ENCODE data around the gene SRD5A1. TPM values are rescaled to one million over a fixed set of nuclear protein-coding genes. Genes with fewer than 3 reads are reported as not detected.

SRD5A1 gene
- total and polyA plus RNA-seq, 4 donors = 2.5 to 7.7 (median 4.7) TPM

DNA sequence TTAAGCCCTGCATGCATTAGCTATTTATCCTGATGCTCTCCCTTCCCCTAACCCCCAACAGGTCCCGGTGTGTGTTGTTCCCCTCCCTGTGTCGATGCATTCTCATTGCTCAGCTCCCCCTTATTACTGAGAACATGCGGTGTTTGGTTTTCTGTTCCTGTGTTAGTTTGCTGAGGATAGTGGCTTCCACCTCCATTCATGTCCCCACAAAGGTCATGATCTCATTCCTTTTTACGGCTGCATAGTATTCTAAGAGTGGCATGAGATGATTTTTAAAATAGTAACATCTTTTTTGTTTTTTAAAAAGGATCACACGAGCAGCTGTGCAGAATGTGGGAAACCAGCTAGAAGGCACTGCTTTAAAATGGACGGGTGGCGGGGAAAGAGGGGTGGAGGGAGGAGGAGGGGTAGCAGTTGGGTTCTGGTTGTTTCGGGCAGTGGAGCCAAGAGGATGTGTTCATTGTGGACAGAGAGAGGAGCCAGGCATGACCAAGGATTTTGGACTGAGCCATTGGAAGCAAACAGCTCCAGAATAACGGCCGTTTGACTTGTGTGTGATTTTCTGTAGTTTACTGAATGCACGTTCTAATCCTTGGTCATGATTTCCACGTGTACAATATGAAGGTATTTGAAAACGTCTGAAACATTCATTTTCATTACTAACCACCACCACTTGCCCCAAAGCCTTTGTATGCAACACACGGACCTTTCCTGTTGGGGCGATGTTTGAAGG lies 78.3 kb downstream of the SRD5A1 start:
- ATAC-seq (ENCODE audit: low FRiP score) = no peak
- intact Hi-C loops (cut with DNase I) = loop anchor here (2.0 to 10.0 kb wide), 4 partner anchors 79 to 1287 kb away; partner anchors contain the start of genes NSUN2 (in 2 of the 2), SRD5A1 (in 2 of the 2), ICE1 (in 1 of the 2) and MED10 (in 1 of the 2)
- Histone ChIP-seq H3K27ac (ENCODE audit: low read depth in 1 of 2, low read length in 2 of 2) (peak overlapping the region; percentile 51 to 81), H3K27me3 (ENCODE audit: control insufficient read depth in 1 of 2, insufficient read depth in 2 of 2, low read length in 1 of 2) (no peaks in the 10 kb centered on the region), H3K9me3 (ENCODE audit: control insufficient read depth, low read length) (no peaks in the 10 kb centered on the region), H3K36me3 (ENCODE audit: control insufficient read depth in 1 of 2, insufficient read depth in 2 of 2, low read length in 1 of 2) (no peaks in the 10 kb centered on the region), H3K4me3 (ENCODE audit: low read length in 2 of 2) (peak overlapping the region; percentile 56 to 62), H3K4me1 (ENCODE audit: control insufficient read depth in 1 of 2, insufficient read depth in 2 of 2, low read length in 2 of 2) (no peaks in the 10 kb centered on the region)
- 29 to 31% methylated on average over 15 of the region's 15 CpGs for WGBS, 2 donors
- no peak for DNase-seq

DNA sequence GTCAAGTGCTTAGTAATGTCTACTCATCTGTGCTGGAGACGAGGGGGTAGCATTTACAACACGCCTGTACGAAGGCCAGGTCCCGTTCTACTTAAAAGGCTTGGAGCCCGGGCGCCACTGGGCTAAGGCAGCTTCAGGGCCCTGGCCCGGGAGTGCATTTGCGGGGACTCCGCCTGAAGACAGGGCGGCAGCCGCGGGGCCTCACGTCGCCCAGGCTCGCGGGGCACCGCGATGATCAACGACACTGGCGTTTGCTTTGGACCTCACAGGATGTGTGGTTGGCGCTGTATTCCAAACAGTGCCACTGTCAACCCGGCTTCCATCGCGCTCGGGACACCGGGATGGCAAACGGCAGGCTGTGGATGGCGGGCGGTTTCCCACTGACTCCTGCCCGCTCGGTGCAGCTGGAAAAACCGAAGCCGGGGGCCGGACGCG lies 78.9 kb downstream of the SRD5A1 start:
- ATAC-seq (ENCODE audit: low FRiP score) (peak; percentile 48), DNase-seq (peak; percentile 70 to 86)
- Histone ChIP-seq H3K9me3 (ENCODE audit: control insufficient read depth, low read length) (no peaks in the 10 kb centered on the region), H3K27me3 (ENCODE audit: control insufficient read depth in 1 of 2, insufficient read depth in 2 of 2, low read length in 1 of 2) (no peaks in the 10 kb centered on the region), H3K27ac (ENCODE audit: low read depth in 1 of 2, low read length in 2 of 2) (peak overlapping the region; percentile 51 to 81), H3K4me1 (ENCODE audit: control insufficient read depth in 1 of 2, insufficient read depth in 2 of 2, low read length in 2 of 2) (peaks cover under 1 to 3% of the 10 kb centered on the region in 2 donors), H3K4me3 (ENCODE audit: low read length in 2 of 2) (peak overlapping the region; percentile 56 to 62), H3K36me3 (ENCODE audit: control insufficient read depth in 1 of 2, insufficient read depth in 2 of 2, low read length in 1 of 2) (no peaks in the 10 kb centered on the region)
- WGBS, 2 donors = 0% methylated on average over 36 of the region's 36 CpGs
- intact Hi-C loops (cut with DNase I) = loop anchor here (2.0 to 10.0 kb wide), 4 partner anchors 79 to 1287 kb away; partner anchors contain the start of genes NSUN2 (in 2 of the 2), SRD5A1 (in 2 of the 2), ICE1 (in 1 of the 2) and MED10 (in 1 of the 2)

DNA sequence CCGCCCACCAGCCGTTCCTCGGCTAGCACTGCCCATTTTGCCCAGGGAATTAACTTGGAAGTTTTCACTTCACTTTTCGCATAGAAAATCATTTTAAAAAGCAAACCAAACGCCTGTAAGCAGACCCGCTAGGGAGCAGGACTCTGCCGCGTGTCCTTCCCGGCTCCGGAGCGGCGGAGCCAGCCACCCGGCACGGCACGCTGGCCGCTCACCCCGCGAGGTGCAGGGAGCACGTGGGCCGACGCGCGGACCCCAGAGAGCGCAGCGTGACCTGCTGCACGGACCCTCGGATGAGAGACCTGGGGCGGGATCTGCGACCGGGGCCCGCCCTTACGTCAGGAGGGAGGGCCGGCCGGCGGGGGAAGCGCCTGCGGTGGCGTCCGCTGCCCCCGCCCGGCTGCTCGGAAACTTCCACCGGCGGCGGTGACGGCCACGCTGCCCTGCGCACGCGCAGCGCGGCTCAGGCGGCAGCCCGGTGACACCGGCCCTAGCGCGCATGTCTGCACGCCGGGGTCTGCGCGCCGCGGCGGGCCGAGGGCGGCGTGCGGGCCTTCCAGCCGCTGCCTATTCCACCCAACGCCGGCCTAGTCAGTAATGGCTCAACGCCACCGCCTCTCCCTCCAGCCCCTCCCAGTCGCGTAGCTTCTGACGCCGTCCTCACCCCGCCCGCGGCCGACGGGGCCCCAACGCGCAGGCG lies 79.5 kb downstream of the SRD5A1 start:
- intact Hi-C loops (cut with DNase I) = loop anchor here (1.0 to 10.0 kb wide), 5 partner anchors 21 to 1288 kb away; partner anchors contain the start of genes NSUN2 (in 2 of the 2), SRD5A1 (in 2 of the 2), ICE1 (in 1 of the 2) and MED10 (in 1 of the 2)
- ATAC-seq (ENCODE audit: low FRiP score) (peak; percentile 95), DNase-seq (peak; percentile 98 to 99)
- WGBS, 2 donors = 0% methylated on average over 77 to 85 of the region's 85 CpGs
- no peaks in the 10 kb centered on the region for H3K36me3 ChIP-seq (ENCODE audit: control insufficient read depth in 1 of 2, insufficient read depth in 2 of 2, low read length in 1 of 2)
- peaks cover 4 to 7% of the 10 kb centered on the region in 2 donors for H3K4me1 ChIP-seq (ENCODE audit: control insufficient read depth in 1 of 2, insufficient read depth in 2 of 2, low read length in 2 of 2)
- no peaks in the 10 kb centered on the region for H3K27me3 ChIP-seq (ENCODE audit: control insufficient read depth in 1 of 2, insufficient read depth in 2 of 2, low read length in 1 of 2)
- H3K27ac ChIP-seq (ENCODE audit: low read depth in 1 of 2, low read length in 2 of 2) = peak overlapping the region; percentile 51 to 81
- peak overlapping the region; percentile 56 to 62 for H3K4me3 ChIP-seq (ENCODE audit: low read length in 2 of 2)
- no peaks in the 10 kb centered on the region for H3K9me3 ChIP-seq (ENCODE audit: control insufficient read depth, low read length)

DNA sequence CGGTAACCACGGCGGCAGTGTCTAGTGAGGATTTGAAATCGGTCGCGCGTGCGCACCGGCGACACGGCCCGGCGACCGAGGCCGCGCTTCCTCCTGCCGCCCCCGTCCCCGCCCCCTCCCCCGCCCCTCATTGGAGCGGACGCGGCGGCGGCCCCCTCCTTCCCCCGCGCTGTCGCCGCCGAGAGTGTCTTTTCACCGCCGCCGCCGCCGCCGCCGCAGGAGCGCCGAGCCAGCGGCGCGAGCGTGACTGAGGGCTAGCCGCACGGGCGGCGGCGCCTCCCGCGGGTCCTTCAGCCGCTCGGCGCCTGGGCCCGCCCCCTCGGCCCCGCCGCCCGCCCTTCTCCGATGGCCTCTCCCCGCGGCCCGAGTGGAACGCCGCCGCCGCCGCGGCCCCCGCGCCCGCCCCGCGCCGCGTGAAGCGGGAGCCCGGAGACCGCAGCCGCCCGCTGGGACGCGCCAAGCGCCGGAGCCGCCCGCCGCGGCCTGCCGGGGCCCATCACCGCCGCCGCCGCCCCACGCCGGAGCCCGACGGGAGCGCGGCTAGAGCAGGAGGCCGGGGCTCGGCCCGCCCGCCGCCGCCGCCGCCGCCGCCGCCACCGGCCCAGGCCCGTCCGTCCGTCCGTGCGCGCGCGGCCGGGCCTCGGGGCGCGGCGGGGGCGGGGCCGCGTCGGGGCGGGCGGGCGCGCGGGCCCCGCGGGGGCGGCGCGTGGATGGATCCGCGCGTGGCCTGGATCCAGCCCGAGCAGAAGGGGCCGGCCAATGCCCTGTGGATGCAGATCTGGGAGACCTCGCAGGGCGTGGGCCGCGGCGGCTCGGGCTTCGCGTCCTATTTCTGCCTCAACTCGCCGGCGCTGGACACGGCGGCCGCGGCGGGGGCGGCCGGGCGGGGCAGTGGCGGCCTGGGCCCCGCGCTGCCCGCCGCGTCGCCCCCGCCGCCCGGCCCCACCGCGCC lies 80.3 kb downstream of the SRD5A1 start, which contains the start of gene TENT4A:
Gene TENT4A (plus strand): TSS at position 159 of the 952 bp plus-strand sequence. CDS start 552 bp downstream, at position 711.
- peak; percentile 73 to 84 for DNase-seq
- Histone ChIP-seq H3K4me3 (ENCODE audit: low read length in 2 of 2) (peak within 1 kb of the TSS; percentile 97 to 98), H3K9me3 (ENCODE audit: control insufficient read depth, low read length) (no peaks in the 10 kb centered on the region), H3K36me3 (ENCODE audit: control insufficient read depth in 1 of 2, insufficient read depth in 2 of 2, low read length in 1 of 2) (no peaks in the 10 kb centered on the region), H3K27ac (ENCODE audit: low read depth in 1 of 2, low read length in 2 of 2) (peak within 1 kb of the TSS; percentile 82 to 89), H3K27me3 (ENCODE audit: control insufficient read depth in 1 of 2, insufficient read depth in 2 of 2, low read length in 1 of 2) (no peaks in the 10 kb centered on the region), H3K4me1 (ENCODE audit: control insufficient read depth in 1 of 2, insufficient read depth in 2 of 2, low read length in 2 of 2) (peaks cover 7% of the 10 kb centered on the region in 2 donors)
- 1% methylated on average over 20 to 174 of the region's 174 CpGs for WGBS, 2 donors
- ATAC-seq (ENCODE audit: low FRiP score) = no peak
- intact Hi-C loops (cut with DNase I) = loop anchor here (1.0 to 10.0 kb wide), 5 partner anchors 20 to 1289 kb away; partner anchors contain the start of genes NSUN2 (in 2 of the 2), SRD5A1 (in 2 of the 2), ICE1 (in 1 of the 2) and MED10 (in 1 of the 2)

DNA sequence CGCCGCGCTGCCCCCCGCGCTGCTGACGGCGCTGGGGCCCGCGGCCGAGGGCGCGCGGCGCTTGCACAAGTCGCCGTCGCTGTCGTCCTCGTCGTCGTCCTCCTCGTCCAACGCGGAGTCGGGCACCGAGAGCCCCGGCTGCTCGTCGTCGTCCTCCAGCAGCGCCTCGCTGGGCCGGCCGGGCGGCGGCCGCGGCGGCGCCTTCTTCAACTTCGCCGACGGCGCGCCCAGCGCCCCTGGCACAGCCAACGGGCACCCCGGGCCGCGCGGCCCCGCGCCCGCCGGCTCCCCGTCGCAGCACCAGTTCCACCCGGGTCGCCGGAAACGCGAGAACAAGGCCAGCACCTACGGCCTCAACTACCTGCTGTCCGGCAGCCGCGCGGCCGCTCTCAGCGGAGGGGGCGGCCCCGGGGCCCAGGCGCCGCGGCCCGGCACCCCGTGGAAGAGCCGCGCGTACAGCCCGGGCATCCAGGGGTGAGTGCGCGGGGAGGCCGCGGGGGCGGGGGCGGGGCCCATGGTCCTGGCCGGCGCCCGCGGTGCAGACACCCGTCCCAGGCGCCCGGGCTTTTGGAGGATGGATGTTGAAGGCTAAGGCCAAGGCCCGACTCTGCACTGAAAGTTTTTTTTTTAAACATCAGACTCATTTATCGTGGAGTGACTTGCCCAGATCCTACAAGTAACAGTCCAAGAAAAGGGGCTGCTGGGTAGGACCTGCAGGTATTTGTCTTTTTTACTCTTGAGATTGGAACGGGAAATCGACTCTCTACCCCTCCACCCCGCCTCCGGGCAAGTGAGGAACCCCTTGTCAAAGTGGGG lies 81.2 kb downstream of the SRD5A1 start:
- 0% methylated on average over 63 to 99 of the region's 99 CpGs for WGBS, 2 donors
- Histone ChIP-seq H3K9me3 (ENCODE audit: control insufficient read depth, low read length) (no peaks in the 10 kb centered on the region), H3K4me1 (ENCODE audit: control insufficient read depth in 1 of 2, insufficient read depth in 2 of 2, low read length in 2 of 2) (peaks cover 7% of the 10 kb centered on the region in 2 donors), H3K27ac (ENCODE audit: low read depth in 1 of 2, low read length in 2 of 2) (peak overlapping the region; percentile 70 to 82), H3K4me3 (ENCODE audit: low read length in 2 of 2) (peak overlapping the region; percentile 97 to 98), H3K27me3 (ENCODE audit: control insufficient read depth in 1 of 2, insufficient read depth in 2 of 2, low read length in 1 of 2) (no peaks in the 10 kb centered on the region), H3K36me3 (ENCODE audit: control insufficient read depth in 1 of 2, insufficient read depth in 2 of 2, low read length in 1 of 2) (no peaks in the 10 kb centered on the region)
- DNase-seq (no peak), ATAC-seq (ENCODE audit: low FRiP score) (no peak)
- intact Hi-C loops (cut with DNase I) = loop anchor here in 1 of 2 donors (10.0 kb wide), 3 partner anchors 260 to 1290 kb away; partner anchors contain the start of genes ICE1 and MED10

DNA sequence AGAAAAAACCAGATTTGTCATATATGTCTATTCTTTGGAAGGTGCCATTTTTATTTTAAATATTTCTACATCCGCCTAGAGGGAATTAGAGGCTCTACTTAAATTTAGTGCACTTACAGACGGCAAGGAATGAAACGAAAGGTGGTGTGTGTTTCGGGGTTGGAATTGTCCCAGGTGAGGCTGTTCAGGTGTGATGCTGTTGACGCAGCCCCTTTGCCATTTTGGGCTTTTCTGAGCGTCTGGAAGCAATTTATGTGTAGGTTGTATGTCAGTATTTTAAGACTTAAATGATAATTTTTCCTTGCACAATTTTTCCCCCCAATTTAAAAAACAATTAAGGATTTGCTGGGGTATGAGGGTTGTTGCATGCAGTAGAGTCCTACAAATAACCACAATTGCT lies 82.0 kb downstream of the SRD5A1 start:
- intact Hi-C loops (cut with DNase I) = loop anchor here in 1 of 2 donors (10.0 kb wide), 3 partner anchors 260 to 1290 kb away; partner anchors contain the start of genes ICE1 and MED10
- no peak for ATAC-seq (ENCODE audit: low FRiP score)
- H3K9me3 ChIP-seq (ENCODE audit: control insufficient read depth, low read length) = no peaks in the 10 kb centered on the region
- H3K36me3 ChIP-seq (ENCODE audit: control insufficient read depth in 1 of 2, insufficient read depth in 2 of 2, low read length in 1 of 2) = no peaks in the 10 kb centered on the region
- no peak for DNase-seq
- H3K27me3 ChIP-seq (ENCODE audit: control insufficient read depth in 1 of 2, insufficient read depth in 2 of 2, low read length in 1 of 2) = no peaks in the 10 kb centered on the region
- 32 to 35% methylated on average over 6 of the region's 6 CpGs for WGBS, 2 donors
- H3K27ac ChIP-seq (ENCODE audit: low read depth in 1 of 2, low read length in 2 of 2) = no peak overlapping the region
- H3K4me3 ChIP-seq (ENCODE audit: low read length in 2 of 2) = peak overlapping the region in 1 of 2 donors; percentile 98
- peaks cover 7% of the 10 kb centered on the region in 2 donors for H3K4me1 ChIP-seq (ENCODE audit: control insufficient read depth in 1 of 2, insufficient read depth in 2 of 2, low read length in 2 of 2)
